Gastrocnemius medialis (tissue), 4 donors: ENCODE data around the gene ASMTL. TPM values are rescaled to one million over a fixed set of nuclear protein-coding genes. Genes with fewer than 3 reads are reported as not detected.

Experiments used
- ATAC-seq, 2 donors: fragments of 150-250 bp; one replicate each; pipeline ENCODE4 v1.9.1; 2016
- DNase-seq, 2 donors: peaks; one replicate each; pipeline ENCODE4 v3.0.0-alpha.2; 2019
- H3K27ac ChIP-seq, 4 donors: fragments of 200-600 bp; sonication (generic); 1 replicate in 1 of 4; 2 replicates in 3 of 4; pipeline ENCODE4 v1.5.1; 2016 to 2018; ENCODE audit warnings: mild to moderate bottlenecking in 2 of 4, moderate library complexity in 1 of 4
- H3K27me3 ChIP-seq, 3 donors: fragments of 200-600 bp; sonication (generic) in 2 of 3; 1 replicate in 1 of 3; 2 replicates in 2 of 3; pipeline versions ENCODE4 v1.5.1 to v1.6.0; 2016 to 2019; ENCODE audit warnings: mild to moderate bottlenecking in 1 of 3, moderate library complexity in 1 of 3
- H3K36me3 ChIP-seq, 2 donors: fragments of 200-600 bp; sonication (generic) in 1 of 2; one replicate each; pipeline ENCODE4 v1.5.1; 2017 to 2018
- H3K4me1 ChIP-seq, 2 donors: fragments of 200-600 bp; sonication (generic) in 1 of 2; one replicate each; pipeline ENCODE4 v1.5.1; 2016 to 2017; ENCODE audit warnings: mild to moderate bottlenecking in 2 of 2
- H3K4me3 ChIP-seq, 4 donors: fragments of 200-600 bp; sonication (generic) in 3 of 4; 1 replicate in 1 of 4; 2 replicates in 3 of 4; pipeline ENCODE4 v1.5.1; 2016 to 2019; ENCODE audit warnings: mild to moderate bottlenecking in 2 of 4
- H3K9me3 ChIP-seq, 3 donors: fragments of 200-600 bp; sonication (generic) in 2 of 3; 1 replicate in 1 of 3; 2 replicates in 2 of 3; pipeline ENCODE4 v1.5.1; 2016 to 2019
- CTCF ChIP-seq, 5 experiments: fragments of 450-650 bp in 3 of 5; fragments of 200-600 bp in 2 of 5; sonication (generic) in 2 of 5; IDR thresholded peaks in 4 of 5; conservative IDR thresholded peaks in 1 of 5; 1 replicate in 4 of 5; 2 replicates in 1 of 5; pipeline ENCODE4 v1.5.1; 2016 to 2019; ENCODE audit warnings: antibody characterized with exemption in 5 of 5, mild to moderate bottlenecking in 3 of 5, moderate library complexity in 3 of 5
- POLR2A ChIP-seq, 2 donors: fragments of 450-650 bp; IDR thresholded peaks; one replicate each; pipeline ENCODE4 v1.6.1; 2017; ENCODE audit warnings: antibody characterized with exemption in 2 of 2, mild to moderate bottlenecking in 2 of 2, moderate library complexity in 2 of 2
- in situ Hi-C, 4 donors: fragments of 200-750 bp; cut with MboI; loops; one replicate each; pipeline versions ENCODE4 v1.15.0 to v1.8.0; 2017; ENCODE audit warnings: low sequenced_read_pairs in 4 of 4
- intact Hi-C: fragments of 100-400 bp; cut with DNase I; formaldehyde crosslinking; loops from one replicate; pipeline ENCODE4 v1.15.1; 2023; ENCODE audit warnings: low total_unique reads
- total RNA-seq, 4 donors: library from RNA; depleted of rRNA; stranded (reverse); fragments of >200 nt; gene quantifications; one replicate each; pipeline versions ENCODE4 v1.1.0 to v1.2.3, GENCODE V29; 2016

The ASMTL gene
- total RNA-seq, 4 donors from 2014 or later, result 13.6 to 19.5 (median 13.9) TPM

DNA sequence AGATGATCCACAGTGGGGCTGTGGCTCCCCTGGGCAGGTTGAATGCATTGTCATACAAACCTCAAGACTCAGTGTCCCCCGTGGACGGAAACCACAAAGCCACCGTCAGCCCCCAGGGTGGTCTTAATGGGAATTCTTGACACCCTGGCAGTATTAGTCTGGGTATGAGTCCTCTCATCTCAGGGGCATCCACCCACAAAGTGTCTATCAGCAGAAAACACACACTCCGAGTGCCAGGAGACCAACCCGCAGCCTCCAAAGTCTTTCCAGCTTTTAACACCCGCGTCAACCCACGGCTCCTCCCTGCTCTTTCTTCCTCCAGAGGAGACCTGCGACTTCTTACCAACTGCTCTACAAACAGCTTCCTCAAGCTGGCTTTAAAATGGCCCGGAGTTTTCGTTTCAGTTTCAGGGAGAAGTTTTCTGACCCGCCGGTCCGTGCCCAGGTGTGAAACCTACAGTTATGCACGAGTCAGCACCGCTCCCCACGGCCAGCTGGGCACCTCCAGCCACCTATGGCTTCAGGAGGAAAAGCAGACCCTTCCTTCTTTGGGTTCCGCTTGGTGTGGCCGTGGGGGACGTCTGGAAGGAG, 14.4 kb upstream of the ASMTL start:
- peaks cover 13 to 22% (median 16%) of the 10 kb centered on the region in 3 donors for H3K27me3 ChIP-seq
- in situ Hi-C loops, result loop anchor here (10.0 to 25.0 kb wide), 3 partner anchors 118 to 1145 kb away; partner anchors contain the start of gene AKAP17A (in 2 of the 4)
- intact Hi-C loops, result no loop called here
- ATAC-seq (no peak), DNase-seq (no peak)
- H3K4me3 ChIP-seq, result no peak overlapping the region
- no peaks in the 10 kb centered on the region for H3K4me1 ChIP-seq
- H3K27ac ChIP-seq, result no peak overlapping the region
- no peaks in the 10 kb centered on the region for H3K36me3 ChIP-seq
- TF ChIP-seq CTCF (IDR thresholded peaks at IDR 0.05 in 4 of 5, conservative IDR thresholded peaks at IDR 0.05 in 1 of 5) (no peak), POLR2A (IDR thresholded peaks at IDR 0.05) (no peak)
- no peaks in the 10 kb centered on the region for H3K9me3 ChIP-seq

GRCh38 chrX:1466232-1466661, 13.5 kb upstream of the ASMTL start:
- Histone ChIP-seq H3K4me3 (no peak overlapping the region), H3K9me3 (no peaks in the 10 kb centered on the region), H3K4me1 (no peaks in the 10 kb centered on the region), H3K36me3 (no peaks in the 10 kb centered on the region), H3K27ac (no peak overlapping the region), H3K27me3 (peaks cover 13 to 17% (median 16%) of the 10 kb centered on the region in 3 donors)
- DNase-seq (no peak), ATAC-seq (no peak)
- intact Hi-C loops, result no loop called here
- TF ChIP-seq CTCF (IDR thresholded peaks at IDR 0.05 in 4 of 5, conservative IDR thresholded peaks at IDR 0.05 in 1 of 5), result no peak
- TF ChIP-seq POLR2A (IDR thresholded peaks at IDR 0.05), result no peak
- in situ Hi-C loops, result loop anchor here (10.0 to 25.0 kb wide), 3 partner anchors 119 to 1146 kb away; partner anchors contain the start of gene AKAP17A (in 2 of the 4)

DNA sequence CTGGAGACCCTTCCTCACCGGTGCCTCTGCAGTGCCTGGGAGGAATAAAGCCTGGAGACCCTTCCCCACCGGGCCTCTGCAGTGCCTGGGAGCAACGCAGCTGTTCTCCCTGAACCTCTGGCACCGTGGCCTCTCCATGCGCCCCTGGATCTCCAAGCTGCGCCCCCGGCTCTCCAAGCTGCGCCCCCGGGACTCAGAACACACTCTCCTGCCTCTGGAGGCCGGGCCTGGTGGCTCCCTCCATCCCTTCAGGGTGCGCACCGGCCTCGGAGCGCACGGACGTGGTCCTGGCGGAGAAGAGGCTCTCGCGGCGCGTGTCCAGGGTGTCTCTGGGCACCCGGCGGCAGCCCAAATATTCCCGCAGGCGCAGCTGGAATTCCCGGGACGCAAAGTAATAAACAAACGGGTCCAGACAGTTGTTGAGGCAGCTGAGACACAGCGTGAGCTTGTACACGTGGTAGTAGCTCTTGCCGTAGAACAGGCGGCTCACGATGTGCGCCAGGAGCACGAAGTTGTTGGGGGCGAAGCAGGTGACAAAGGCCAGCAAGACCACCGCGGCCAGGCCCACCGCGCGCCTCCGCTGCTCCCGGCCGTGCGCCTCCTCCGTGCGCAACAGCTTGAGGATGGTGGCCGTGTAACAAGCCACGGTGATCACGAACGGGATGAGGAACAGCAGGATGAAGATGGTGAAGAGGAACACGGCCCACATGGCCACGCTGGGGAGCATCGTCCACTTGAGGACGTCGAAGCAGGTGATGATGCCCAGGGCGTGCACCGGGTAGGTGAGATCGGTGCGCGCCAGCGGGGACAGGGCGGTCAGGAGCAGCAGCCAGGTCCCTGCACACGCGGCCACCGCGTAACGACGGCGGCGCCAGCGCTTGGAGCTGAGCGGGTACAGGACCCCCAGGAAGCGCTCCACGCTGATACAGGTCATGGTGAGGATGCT, 12.8 kb upstream of the ASMTL start:
- H3K36me3 ChIP-seq, result no peaks in the 10 kb centered on the region
- DNase-seq, result no peak
- no peak overlapping the region for H3K27ac ChIP-seq
- ATAC-seq, result no peak
- no peaks in the 10 kb centered on the region for H3K4me1 ChIP-seq
- in situ Hi-C loops (loop anchor here (10.0 to 25.0 kb wide), 3 partner anchors 119 to 1147 kb away; partner anchors contain the start of gene AKAP17A (in 2 of the 4)), intact Hi-C loops (no loop called here)
- no peaks in the 10 kb centered on the region for H3K9me3 ChIP-seq
- no peak overlapping the region for H3K4me3 ChIP-seq
- TF ChIP-seq POLR2A (IDR thresholded peaks at IDR 0.05) (no peak), CTCF (IDR thresholded peaks at IDR 0.05 in 4 of 5, conservative IDR thresholded peaks at IDR 0.05 in 1 of 5) (no peak)
- H3K27me3 ChIP-seq, result peaks cover 13 to 17% (median 16%) of the 10 kb centered on the region in 3 donors

DNA sequence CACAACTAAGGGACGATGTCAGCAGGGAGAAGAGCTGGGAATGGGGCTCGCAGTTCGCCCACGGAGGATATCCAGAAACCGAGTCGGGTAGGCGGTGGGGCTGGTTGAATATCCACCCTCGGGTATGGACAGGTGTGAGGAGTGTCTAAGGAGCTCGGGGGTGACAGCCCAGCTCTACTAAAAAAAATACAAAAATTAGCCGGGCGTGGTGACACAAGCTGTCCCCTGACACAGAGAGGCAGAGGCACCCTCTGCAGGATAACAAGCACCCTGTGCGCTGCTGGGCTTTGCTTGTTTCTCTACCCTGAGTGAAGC, 12.2 kb upstream of the ASMTL start:
- intact Hi-C loops (no loop called here), in situ Hi-C loops (loop anchor here (10.0 to 25.0 kb wide), 3 partner anchors 120 to 1147 kb away; partner anchors contain the start of gene AKAP17A (in 2 of the 4))
- Histone ChIP-seq H3K27me3 (peaks cover 13 to 17% (median 16%) of the 10 kb centered on the region in 3 donors), H3K4me1 (no peaks in the 10 kb centered on the region), H3K27ac (no peak overlapping the region), H3K36me3 (no peaks in the 10 kb centered on the region), H3K4me3 (no peak overlapping the region), H3K9me3 (no peaks in the 10 kb centered on the region)
- no peak for ATAC-seq
- no peak for DNase-seq
- no peak for TF ChIP-seq CTCF (IDR thresholded peaks at IDR 0.05 in 4 of 5, conservative IDR thresholded peaks at IDR 0.05 in 1 of 5)
- TF ChIP-seq POLR2A (IDR thresholded peaks at IDR 0.05), result no peak
